ENCODE results near the gene THSD7A. TPM values are rescaled to one million over a fixed set of nuclear protein-coding genes. Genes with fewer than 3 reads are reported as not detected.
A peak's percentile ranks its signal among the peaks of the same experiment; 100 is the strongest.

Gene THSD7A
- total and polyA plus RNA-seq, 2 donors from 2014 or later: 5.1 to 24.3 TPM

DNA sequence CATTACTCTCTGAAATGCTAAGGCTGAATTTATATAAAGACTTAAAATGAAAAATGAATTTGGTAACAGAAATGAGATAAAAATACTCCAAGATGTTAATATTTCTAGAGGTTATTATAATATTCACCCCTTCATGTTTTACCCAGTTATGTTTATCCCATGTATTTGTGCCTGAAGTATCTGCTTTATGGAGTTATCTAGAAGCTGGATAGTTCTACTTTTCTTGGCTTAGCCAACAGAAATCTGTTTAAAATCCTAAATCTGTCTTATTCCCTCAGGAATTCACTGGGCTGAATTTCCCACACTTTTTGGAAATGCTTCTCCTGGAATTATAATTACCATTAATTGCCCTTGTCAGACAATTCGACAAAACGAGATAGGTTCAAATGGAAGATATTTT, 201.6 kb downstream of the THSD7A start:
- no peak overlapping the region for H3K27ac ChIP-seq (ENCODE audit: low read depth in 2 of 2, low read length in 2 of 2)
- no peak overlapping the region for H3K9ac ChIP-seq (ENCODE audit: low read length in 3 of 3)
- no peak overlapping the region for H3K4me3 ChIP-seq (ENCODE audit: low read length in 3 of 3)
- no peak for FAIRE-seq
- intact Hi-C loops (cut with DNase I): no loop called here
- H3K27me3 ChIP-seq (ENCODE audit: control insufficient read depth, insufficient read depth, low read length): no peaks in the 10 kb centered on the region
- no peaks in the 10 kb centered on the region for H3K9me3 ChIP-seq (ENCODE audit: control insufficient read depth in 2 of 3, insufficient read depth in 1 of 3, low read length in 3 of 3)
- no peak for DNase-seq
- TF ChIP-seq, protein P1, sequence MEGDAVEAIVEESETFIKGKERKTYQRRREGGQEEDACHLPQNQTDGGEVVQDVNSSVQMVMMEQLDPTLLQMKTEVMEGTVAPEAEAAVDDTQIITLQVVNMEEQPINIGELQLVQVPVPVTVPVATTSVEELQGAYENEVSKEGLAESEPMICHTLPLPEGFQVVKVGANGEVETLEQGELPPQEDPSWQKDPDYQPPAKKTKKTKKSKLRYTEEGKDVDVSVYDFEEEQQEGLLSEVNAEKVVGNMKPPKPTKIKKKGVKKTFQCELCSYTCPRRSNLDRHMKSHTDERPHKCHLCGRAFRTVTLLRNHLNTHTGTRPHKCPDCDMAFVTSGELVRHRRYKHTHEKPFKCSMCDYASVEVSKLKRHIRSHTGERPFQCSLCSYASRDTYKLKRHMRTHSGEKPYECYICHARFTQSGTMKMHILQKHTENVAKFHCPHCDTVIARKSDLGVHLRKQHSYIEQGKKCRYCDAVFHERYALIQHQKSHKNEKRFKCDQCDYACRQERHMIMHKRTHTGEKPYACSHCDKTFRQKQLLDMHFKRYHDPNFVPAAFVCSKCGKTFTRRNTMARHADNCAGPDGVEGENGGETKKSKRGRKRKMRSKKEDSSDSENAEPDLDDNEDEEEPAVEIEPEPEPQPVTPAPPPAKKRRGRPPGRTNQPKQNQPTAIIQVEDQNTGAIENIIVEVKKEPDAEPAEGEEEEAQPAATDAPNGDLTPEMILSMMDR (IDR thresholded peaks at IDR 0.05; ENCODE audit: borderline replicate concordance, extremely low read depth, insufficient read depth): no peak
- H3K36me3 ChIP-seq (ENCODE audit: control insufficient read depth in 2 of 3, insufficient read depth in 3 of 3, low read length in 3 of 3): no peaks in the 10 kb centered on the region
- peaks cover 0 to 8% (median 0%) of the 10 kb centered on the region in 3 donors for H3K4me1 ChIP-seq (ENCODE audit: control insufficient read depth in 2 of 3, insufficient read depth in 2 of 3, low read depth in 1 of 3, low read length in 3 of 3)

DNA sequence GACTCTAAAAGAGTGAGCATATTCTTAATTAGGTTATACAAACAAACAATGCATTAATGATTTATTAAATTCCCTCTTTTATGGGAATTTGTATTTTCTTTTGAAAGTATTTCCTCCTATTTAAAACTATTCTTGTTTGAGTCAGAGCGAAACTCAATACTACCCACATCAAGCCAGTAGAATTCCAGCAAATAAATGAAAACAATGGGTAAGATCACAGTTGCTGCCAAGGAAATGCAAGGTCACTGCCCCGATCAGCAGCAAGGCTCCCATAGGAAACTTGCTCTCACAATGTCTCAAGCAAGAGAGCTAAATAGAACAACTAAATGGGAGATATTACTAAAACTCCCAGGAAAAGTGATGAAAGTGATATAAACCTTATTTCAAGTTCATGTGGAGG, 206.3 kb downstream of the THSD7A start:
- intact Hi-C loops (cut with DNase I): no loop called here
- H3K36me3 ChIP-seq (ENCODE audit: control insufficient read depth in 2 of 3, insufficient read depth in 3 of 3, low read length in 3 of 3): no peaks in the 10 kb centered on the region
- no peak overlapping the region for H3K27ac ChIP-seq (ENCODE audit: low read depth in 2 of 2, low read length in 2 of 2)
- TF ChIP-seq, protein P1 (IDR thresholded peaks at IDR 0.05; ENCODE audit: borderline replicate concordance, extremely low read depth, insufficient read depth): no peak
- no peak overlapping the region for H3K9ac ChIP-seq (ENCODE audit: low read length in 3 of 3)
- peaks cover 0 to 6% (median 0%) of the 10 kb centered on the region in 3 donors for H3K4me1 ChIP-seq (ENCODE audit: control insufficient read depth in 2 of 3, insufficient read depth in 2 of 3, low read depth in 1 of 3, low read length in 3 of 3)
- no peak overlapping the region for H3K4me3 ChIP-seq (ENCODE audit: low read length in 3 of 3)
- peak; percentile 11 for FAIRE-seq
- DNase-seq: peak in 3 of 5 donors; percentile 12 to 51 (median 32)
- no peaks in the 10 kb centered on the region for H3K27me3 ChIP-seq (ENCODE audit: control insufficient read depth, insufficient read depth, low read length)
- no peaks in the 10 kb centered on the region for H3K9me3 ChIP-seq (ENCODE audit: control insufficient read depth in 2 of 3, insufficient read depth in 1 of 3, low read length in 3 of 3)

DNA sequence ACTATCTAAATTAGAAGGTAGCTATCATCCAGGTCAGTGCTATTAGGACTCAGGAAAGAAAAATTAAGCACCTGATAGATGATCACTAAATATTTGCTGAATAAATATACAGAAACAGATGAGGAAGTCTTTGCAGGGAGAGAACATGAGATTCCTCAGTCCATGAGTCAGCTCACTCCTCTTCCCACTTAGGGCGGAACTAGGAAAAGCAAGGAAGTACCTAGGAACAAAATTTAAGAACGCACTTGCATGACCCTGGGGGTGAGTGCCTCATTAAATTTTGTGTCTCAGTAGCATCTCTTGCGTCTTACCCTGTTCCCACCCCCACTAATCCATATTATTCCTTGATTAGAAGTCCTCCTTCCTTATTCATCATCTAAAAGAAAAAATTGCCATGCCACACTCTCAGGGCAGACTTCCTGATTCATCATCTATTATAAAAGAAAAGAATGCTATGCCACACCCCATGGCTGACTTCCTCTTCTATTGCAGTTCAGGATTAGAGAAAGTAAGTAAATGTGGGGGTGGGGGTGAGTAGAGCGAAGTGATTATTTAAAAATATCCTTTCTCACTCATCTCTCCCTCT, 208.8 kb downstream of the THSD7A start:
- intact Hi-C loops (cut with DNase I): no loop called here
- Histone ChIP-seq H3K9me3 (ENCODE audit: control insufficient read depth in 2 of 3, insufficient read depth in 1 of 3, low read length in 3 of 3) (no peaks in the 10 kb centered on the region), H3K27me3 (ENCODE audit: control insufficient read depth, insufficient read depth, low read length) (no peaks in the 10 kb centered on the region), H3K4me3 (ENCODE audit: low read length in 3 of 3) (no peak overlapping the region), H3K9ac (ENCODE audit: low read length in 3 of 3) (no peak overlapping the region), H3K36me3 (ENCODE audit: control insufficient read depth in 2 of 3, insufficient read depth in 3 of 3, low read length in 3 of 3) (no peaks in the 10 kb centered on the region), H3K27ac (ENCODE audit: low read depth in 2 of 2, low read length in 2 of 2) (no peak overlapping the region), H3K4me1 (ENCODE audit: control insufficient read depth in 2 of 3, insufficient read depth in 2 of 3, low read depth in 1 of 3, low read length in 3 of 3) (peaks cover 0 to 4% (median 0%) of the 10 kb centered on the region in 3 donors)
- TF ChIP-seq, protein P1 (IDR thresholded peaks at IDR 0.05; ENCODE audit: borderline replicate concordance, extremely low read depth, insufficient read depth): no peak
- DNase-seq: no peak
- no peak for FAIRE-seq
